GM18867 (cell line): ENCODE measurements around the gene CCNL1.
"Not testable (repeated sequence)": the region's sequence is repeated elsewhere in the genome, so short reads cannot be mapped to it uniquely, and the experiment has no call there.

Source experiments
- ATAC-seq: cut with Tn5 transposase; IDR thresholded peaks from one replicate; pipeline ENCODE4 v1.9.1; 2021; ENCODE audit warnings: mild to moderate bottlenecking, moderate library complexity; ENCODE audit not compliant: unreplicated experiment

The CCNL1 gene

GRCh38 chr3:157172746-157173145, 12.8 kb upstream of the CCNL1 start:
- no peak for ATAC-seq

GRCh38 chr3:157170861-157171260, 10.9 kb upstream of the CCNL1 start:
- ATAC-seq = no peak

DNA sequence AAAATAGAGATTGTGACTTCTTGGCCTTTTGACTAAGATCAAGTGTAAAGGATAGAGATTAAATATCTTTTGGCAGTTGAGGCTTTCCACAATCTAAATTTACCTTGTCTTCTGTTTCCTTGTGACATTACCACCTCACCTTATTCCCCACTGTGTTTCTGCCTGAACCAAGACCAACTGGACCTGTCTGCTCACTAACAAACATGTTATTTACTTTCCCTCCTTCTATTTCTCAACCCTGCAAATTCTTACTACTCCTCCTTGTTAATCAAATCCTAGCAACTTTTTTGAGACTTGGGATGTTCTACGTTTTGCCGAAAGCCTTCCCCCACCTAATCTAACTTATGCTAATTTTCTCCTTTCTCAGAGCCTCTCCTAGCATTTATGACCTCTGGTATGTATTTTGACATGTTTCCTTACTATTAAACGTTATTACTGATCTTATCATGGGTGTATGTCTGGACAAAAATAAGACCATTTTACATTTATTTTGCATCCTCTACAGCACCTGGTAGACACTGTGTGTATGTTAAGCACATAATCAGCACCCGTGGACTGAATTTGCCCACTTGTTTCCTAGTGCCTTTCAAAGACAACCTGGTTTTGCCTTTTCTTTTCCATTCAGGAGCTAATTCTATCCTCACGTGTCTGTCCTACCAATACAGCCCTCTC, 7.6 kb upstream of the CCNL1 start:
- ATAC-seq = no peak

DNA sequence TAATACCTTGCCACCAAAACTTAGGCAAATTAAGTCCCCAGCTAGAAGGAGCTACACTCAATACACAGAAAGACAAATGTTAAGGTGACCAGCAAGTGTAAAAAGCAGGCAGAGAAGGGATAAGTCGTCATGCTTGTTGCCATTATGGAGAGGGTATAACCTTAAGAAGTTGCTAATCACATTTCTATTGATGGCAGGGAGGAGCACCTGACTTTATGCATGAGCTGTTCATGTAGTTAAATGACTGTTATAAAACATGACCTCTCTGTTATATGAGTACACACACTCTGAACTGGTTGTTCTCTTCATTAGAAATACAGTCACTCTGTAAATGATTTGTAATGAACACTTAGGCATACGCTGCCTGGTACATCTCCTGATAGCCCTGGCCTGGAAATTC, 6.6 kb upstream of the CCNL1 start:
- ATAC-seq = peak; percentile 55

GRCh38 chr3:157166115-157166514, 6.2 kb upstream of the CCNL1 start:
- no peak for ATAC-seq

DNA sequence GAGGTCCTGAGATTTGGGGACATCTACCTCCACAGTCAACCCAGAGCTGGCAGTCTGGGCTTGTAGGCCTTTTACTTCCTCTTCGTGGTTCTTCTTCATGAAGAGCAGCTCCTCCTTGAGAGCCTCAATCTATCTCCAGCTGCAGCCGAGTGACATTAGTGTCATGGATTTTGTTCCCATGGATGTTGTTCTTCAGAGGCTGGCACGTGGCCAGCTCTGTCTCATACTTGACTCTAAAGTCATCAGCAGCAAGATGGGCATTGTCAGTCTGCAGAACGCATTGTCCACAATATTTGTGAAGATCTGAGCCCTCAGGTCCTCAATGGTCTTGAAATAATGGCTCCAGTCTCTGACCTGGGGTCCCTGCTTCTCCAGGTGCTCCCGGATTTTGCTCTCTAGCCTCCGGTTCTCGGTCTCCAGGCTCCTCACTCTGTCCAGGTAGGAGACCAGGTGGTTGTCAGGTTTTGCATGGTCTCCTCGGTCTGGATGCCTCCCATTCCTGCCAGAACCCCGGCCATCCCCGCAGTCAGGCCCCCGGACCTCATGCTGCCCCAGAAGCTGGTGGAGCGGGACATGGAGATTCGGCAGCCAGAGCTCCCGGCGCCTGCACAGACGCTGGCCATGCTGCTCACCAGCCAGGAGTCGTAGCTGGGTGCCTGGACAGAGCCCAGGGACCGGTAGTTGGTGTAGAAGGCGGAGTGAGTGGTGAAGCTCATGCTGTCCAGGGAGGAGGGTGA, 3.4 kb upstream of the CCNL1 start:
- no peak for ATAC-seq

DNA sequence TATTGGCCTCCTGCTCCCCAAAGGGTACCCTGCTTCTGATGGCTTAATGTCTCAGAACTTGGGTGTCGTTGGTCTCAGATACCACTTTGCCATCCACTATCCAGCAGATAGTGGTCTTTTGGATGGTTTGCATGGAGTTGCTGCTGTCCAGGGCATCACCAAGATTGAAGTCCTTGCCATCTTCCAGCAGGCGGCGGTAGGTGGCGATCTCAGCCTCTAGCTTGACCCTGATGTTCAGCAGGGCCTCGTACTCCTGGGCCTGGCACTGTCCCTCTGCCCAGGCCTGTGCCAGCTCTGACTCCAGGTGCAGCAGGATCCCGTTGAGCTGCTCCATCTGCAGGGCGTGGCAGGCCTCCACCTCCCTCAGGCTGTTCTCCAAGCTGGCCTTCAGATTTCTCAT, 2.7 kb upstream of the CCNL1 start:
- not testable (repeated sequence) for ATAC-seq

DNA sequence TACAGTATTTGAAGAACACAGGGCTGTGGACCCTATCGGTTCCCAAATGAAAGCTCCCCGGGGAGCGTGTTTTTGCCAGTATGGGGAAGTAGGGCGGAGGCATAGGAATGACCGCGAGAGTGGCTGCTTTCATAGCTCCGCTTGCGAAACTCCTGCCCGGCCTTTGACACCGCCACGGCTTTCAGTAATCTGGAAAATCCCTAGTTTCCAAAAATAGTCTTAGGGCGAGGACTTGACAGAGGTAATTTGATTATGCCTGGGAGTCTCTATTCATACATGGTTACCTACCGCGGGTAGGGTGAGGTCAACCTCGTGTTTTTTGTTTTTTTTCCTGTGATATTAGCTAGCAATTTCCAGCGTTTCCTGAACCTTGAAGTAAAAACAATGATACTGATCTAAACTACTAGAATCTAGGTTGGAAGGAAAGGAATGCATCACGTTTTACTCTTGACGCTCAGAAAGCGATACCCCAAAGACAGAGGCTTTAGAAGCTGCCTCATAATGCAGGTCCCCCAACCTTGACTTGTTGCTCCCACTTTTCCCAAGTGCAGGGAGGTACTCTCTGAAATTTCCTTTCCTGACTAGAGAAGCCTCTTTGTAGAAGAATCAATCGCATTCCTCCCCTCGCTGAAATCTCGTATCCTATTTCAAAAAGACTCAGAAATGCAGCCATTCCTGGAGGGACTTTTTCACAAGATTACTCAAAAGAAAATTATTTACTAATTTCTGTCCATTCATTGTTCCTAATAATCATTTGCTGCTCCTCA, 894 bp upstream of the CCNL1 start:
- ATAC-seq = peak; percentile 29

DNA sequence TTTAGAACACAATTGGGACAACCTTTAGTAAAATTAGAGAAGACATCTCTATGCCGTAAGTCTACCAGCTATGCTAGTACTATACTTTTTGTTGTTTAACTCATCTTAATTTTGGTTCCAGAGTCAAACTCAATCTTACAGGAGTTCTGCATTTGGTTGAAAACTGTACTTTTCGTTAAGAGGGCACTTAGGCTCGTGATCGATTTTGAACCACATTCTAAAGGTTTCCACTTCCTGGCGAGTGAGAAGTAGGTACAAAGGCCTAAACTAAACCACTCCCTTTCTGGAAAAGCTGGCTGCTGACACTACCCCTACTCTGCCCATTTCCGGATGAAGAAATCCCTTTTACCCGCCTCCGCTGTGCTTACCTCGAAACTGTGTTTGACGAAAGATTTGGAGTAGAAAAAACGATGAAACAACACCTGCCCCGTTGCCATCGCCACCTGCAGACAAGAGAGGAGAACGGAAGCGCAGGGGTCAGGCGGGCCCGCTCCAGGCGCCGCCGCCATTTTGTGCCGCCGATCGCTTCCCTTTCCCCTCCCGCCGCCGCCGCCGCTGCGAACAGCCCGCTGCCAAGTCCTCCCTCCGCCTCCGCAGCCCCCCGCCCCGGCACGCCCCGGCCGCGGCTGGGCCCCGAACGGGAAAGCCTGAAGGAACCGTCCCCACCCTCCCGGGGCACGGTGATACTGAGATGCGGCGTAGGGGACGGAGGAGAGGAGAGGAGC, 748 bp downstream of the CCNL1 start:
- ATAC-seq = peak; percentile 53

DNA sequence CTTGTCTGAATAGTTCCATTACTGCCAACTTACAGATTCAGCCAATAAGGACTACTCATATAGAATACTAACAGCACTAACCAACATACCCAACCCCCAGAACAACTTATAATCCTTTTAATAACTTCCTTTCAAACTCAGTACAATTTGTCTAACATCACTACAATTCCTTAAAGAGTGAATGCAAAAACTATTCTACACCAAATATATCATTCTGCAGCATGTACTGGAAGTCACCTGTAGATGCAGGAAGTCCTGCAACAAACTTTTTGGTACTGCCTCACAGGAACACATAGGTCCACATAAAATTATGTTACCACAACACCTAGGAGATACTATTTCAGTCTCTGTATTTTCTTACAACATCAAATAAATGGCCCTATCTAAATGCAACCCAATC, 2.1 kb downstream of the CCNL1 start:
- ATAC-seq = no peak

DNA sequence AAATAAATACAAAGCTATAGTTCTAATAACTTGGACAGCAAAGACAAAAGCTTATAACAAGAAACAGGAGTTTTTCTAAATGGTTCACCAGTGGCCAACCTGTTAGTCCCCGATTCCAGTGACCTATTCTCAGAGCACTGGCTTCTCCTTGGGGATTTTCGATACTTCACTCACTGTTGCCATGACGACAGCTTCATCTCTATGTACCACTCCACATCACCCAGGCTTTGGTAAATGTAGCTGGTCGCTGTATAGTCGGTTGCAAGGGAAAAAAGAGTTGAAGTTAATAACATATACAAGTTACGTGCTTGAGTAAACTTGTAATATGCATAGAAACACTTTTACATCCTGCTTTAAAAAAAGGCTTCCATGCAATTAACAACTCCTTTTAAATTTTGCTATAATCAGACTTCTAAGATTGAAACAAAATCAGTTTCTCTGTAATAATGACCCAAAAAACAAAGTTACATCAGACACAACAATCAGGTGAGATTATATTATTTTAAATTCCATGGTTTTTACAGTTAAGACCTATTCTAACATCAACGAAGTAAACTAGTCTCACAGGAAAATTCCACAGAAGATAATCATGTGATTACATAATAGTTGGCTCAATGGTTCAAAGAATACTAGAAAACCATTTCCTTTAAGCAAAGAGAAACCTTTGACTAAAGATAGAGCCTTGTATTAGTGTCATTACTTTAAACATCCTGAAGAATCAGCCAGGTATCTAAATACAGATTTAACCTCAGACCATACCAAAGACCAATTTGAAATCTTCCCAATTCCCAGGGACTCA, 2.9 kb downstream of the CCNL1 start:
- no peak for ATAC-seq

DNA sequence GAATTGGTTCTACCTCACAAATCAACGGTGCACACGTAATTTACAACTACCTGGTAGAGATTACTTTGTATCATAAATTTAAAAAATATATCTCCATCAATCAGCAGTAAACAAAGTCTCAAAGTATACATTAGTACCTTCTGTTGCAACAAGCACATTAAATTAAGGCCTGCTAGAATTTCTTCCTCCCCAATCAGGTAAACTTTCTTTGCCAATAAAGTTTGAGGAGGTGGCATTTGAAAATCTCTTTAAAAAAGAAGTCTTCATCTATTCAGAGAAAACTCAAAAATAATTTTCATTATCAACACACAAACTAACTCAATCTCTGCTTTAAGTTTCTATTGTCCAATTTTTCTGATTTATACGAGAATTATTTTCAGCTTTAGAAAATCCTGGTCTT, 4.4 kb downstream of the CCNL1 start:
- no peak for ATAC-seq

GRCh38 chr3:157154563-157155330, 5.2 kb downstream of the CCNL1 start:
- ATAC-seq = no peak

GRCh38 chr3:157152930-157153329, 7.0 kb downstream of the CCNL1 start:
- ATAC-seq = no peak

GRCh38 chr3:157152438-157152837, 7.5 kb downstream of the CCNL1 start:
- ATAC-seq = no peak

GRCh38 chr3:157151627-157152026, 8.3 kb downstream of the CCNL1 start:
- no peak for ATAC-seq

GRCh38 chr3:157151151-157151550, 8.8 kb downstream of the CCNL1 start:
- ATAC-seq = no peak

DNA sequence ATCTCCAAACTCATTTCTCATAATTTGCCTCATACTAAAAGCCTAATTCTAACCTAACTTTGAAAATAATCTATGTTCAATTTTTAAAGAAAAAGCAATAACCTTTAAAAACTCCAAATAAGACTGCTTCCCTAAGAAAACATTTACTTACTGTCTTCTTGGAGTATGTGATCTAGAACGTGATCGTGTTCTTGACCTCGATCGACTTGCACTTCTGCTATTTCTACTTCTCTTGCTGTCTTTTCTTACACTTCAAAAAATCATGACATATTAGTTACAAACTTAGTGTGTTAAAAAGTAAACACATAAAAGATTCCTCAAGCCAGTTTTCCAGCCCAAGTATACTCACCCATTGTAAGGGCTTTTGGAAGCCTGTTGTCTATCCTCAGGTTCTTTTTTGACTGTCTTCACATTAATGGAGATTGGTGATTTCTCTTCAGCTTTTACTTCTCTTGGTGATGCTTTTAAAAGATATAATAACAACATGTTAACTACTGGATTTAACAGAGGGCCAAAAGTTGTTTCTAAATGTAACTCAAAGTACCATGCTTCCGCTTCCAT, 10.7 kb downstream of the CCNL1 start:
- no peak for ATAC-seq

DNA sequence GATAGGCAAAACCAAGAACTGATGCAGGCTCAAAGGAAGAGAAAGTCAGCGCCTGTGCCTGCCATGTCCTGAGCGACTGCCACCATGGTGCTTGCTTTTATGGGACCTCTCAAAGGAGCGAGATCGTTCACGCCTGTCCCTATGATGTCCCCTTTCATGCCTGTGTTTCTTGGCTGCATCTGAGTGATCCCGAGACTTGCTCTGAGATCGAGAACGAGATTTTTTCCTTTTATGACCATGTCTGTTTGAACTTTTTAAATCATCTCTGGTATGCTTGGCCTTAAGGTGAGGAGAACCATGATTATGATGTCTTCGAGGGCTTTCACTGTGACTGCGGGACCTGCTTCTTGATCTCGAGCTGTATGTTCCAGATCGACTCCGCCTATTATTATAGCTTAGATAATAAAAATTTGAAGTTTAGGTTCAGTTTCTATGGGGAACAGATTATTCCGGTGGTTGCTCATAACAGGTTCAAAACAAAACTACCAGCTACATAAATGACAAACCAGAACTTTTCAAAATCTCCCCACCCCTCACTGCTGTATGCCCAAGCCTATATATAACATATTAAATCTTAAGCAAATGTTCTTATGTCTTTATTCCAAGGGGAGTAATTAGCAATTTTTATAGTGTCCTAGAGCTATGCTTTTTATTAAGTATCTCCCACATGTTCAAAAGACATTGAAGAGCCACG, 11.6 kb downstream of the CCNL1 start:
- peak; percentile 47 for ATAC-seq
